Cardiac muscle cell (in vitro differentiated cells and primary cell): Measurements from ENCODE around the gene IQGAP2. TPM values are rescaled to one million over a fixed set of nuclear protein-coding genes. Genes with fewer than 3 reads are reported as not detected.

Experiments
- DNase-seq, 2 donors: peaks; one replicate each; pipeline versions ENCODE4 v3.0.0 to v3.0.0-alpha.2; 2010 to 2017; ENCODE audit warnings: low read depth in 1 of 2, low spot score in 1 of 2
- H3K27ac ChIP-seq: fragments of 200-600 bp; sonication (generic); 2 replicates; pipeline ENCODE4 v1.5.1; 2016
- H3K27me3 ChIP-seq: fragments of 200-600 bp; sonication (generic); 2 replicates; pipeline ENCODE4 v1.6.0; 2016; ENCODE audit warnings: control low read depth
- H3K36me3 ChIP-seq: fragments of 200-600 bp; sonication (generic); 2 replicates; pipeline ENCODE4 v1.5.1; 2016; ENCODE audit warnings: control low read depth
- H3K4me1 ChIP-seq: fragments of 200-600 bp; sonication (generic); 2 replicates; pipeline ENCODE4 v1.8.1; 2017; ENCODE audit warnings: low read depth, mild to moderate bottlenecking, mixed run types
- H3K4me3 ChIP-seq: fragments of 200-600 bp; sonication (generic); 2 replicates; pipeline ENCODE4 v1.5.1; 2016; ENCODE audit warnings: mild to moderate bottlenecking
- H3K9me3 ChIP-seq: fragments of 200-600 bp; sonication (generic); 2 replicates; pipeline ENCODE4 v1.5.1; 2017; ENCODE audit warnings: low read depth, mild to moderate bottlenecking, control low read depth
- polyA plus RNA-seq: library from polyadenylated mRNA; unstranded; fragments of >200 nt; fragmentation: Nextera tagmentation; extraction: Ambion mirVana; gene quantifications from 2 replicates; pipeline ENCODE4 v1.2.1, GENCODE V29; 2016
- total RNA-seq: library from RNA; depleted of rRNA; stranded (reverse); fragments of >200 nt; gene quantifications from 2 replicates; pipeline ENCODE4 v1.2.3, GENCODE V29; 2016
- TF ChIP-seq, protein P1 (sequence below): IDR thresholded peaks from 2 replicates; pipeline ENCODE4 v1.5.1; 2012; ENCODE audit warnings: low read depth, mild to moderate bottlenecking, low read length

IQGAP2 gene
- total and polyA plus RNA-seq, 2 experiments from 2014 or later: 4.1 to 10.8 TPM

DNA sequence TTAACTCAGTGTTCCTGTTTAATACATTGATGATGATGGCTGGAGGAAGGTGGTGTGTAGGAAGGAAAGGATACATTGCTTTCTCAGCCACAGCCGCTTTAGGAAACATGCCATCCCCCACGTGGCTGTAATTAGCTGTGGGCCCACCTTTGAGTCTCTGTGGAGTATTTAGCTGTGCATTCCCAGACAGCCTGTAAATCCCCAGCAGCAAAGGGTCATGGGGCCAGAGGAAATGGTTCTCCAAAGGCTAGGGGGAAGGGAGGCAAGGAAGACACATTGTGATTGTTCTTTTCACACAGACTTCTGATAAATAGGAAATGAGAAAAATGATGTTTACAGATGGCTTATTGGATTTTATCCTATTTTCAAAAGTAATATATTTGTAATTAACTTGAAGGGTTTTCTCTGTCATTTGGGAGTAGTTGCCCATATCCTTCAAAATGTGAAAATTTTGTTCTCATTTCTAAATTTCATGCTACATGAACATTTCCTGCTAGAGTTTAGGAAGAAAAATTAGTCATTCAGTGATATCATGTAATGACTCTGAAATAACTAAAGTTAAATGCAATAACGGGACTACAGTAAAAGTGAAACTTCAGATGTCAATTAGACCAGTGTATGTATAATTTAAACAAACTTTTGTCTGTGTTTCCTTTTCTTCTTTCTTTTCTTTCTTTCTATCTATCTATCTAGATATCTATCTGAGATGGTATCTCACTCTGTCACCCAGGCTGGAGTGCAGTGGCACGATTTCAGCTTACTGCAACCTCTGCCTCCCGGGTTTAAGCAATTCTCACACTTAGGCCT, 288.6 kb downstream of the IQGAP2 start:
- H3K36me3 ChIP-seq: no peaks in the 10 kb centered on the region
- TF ChIP-seq, protein P1, sequence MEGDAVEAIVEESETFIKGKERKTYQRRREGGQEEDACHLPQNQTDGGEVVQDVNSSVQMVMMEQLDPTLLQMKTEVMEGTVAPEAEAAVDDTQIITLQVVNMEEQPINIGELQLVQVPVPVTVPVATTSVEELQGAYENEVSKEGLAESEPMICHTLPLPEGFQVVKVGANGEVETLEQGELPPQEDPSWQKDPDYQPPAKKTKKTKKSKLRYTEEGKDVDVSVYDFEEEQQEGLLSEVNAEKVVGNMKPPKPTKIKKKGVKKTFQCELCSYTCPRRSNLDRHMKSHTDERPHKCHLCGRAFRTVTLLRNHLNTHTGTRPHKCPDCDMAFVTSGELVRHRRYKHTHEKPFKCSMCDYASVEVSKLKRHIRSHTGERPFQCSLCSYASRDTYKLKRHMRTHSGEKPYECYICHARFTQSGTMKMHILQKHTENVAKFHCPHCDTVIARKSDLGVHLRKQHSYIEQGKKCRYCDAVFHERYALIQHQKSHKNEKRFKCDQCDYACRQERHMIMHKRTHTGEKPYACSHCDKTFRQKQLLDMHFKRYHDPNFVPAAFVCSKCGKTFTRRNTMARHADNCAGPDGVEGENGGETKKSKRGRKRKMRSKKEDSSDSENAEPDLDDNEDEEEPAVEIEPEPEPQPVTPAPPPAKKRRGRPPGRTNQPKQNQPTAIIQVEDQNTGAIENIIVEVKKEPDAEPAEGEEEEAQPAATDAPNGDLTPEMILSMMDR: no peak
- H3K27ac ChIP-seq: no peak overlapping the region
- peaks cover 5% of the 10 kb centered on the region for H3K4me1 ChIP-seq
- no peak overlapping the region for H3K4me3 ChIP-seq
- H3K27me3 ChIP-seq: no peaks in the 10 kb centered on the region
- DNase-seq: peak in 1 of 2 donors; percentile 71
- H3K9me3 ChIP-seq: no peaks in the 10 kb centered on the region

DNA sequence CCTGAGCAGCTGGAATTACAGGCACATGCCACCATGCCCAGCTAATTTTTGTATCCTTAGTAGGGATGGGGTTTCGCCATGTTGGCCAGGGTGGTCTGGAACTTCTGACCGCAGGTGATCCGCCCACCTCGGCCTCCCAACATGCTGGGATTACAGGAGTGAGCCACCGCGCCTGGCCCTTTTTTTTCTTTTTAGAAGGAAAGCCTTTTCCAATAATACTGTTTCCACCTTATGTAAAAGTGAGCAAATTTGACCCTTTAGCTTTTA, 289.1 kb downstream of the IQGAP2 start:
- no peak for DNase-seq
- Histone ChIP-seq H3K4me1 (peaks cover 5% of the 10 kb centered on the region), H3K27ac (no peak overlapping the region), H3K27me3 (no peaks in the 10 kb centered on the region), H3K4me3 (no peak overlapping the region), H3K36me3 (no peaks in the 10 kb centered on the region), H3K9me3 (no peaks in the 10 kb centered on the region)
- TF ChIP-seq, protein P1: no peak

DNA sequence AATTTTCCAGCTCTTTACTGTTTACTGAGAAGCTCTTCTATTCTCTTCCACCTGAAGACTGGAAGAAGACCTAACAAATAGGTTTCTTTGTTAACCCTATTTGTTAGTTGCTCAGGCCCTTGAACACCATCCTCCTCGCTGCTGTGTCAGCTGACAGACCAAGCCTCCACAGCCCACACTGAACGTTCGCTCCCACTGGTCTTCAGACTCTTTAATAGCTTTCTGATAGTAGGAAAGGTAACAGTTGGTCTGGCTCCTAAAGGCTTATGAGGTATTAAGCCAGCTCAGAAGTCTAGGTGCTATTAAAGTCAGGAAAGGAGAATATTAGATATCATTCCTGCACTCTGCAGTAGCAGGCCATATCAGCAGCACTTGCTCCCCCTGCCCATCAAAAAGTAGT, 289.6 kb downstream of the IQGAP2 start:
- H3K27ac ChIP-seq: no peak overlapping the region
- peaks cover 5% of the 10 kb centered on the region for H3K4me1 ChIP-seq
- no peaks in the 10 kb centered on the region for H3K9me3 ChIP-seq
- H3K36me3 ChIP-seq: no peaks in the 10 kb centered on the region
- H3K4me3 ChIP-seq: no peak overlapping the region
- H3K27me3 ChIP-seq: no peaks in the 10 kb centered on the region
- DNase-seq: no peak
- TF ChIP-seq, protein P1: no peak

DNA sequence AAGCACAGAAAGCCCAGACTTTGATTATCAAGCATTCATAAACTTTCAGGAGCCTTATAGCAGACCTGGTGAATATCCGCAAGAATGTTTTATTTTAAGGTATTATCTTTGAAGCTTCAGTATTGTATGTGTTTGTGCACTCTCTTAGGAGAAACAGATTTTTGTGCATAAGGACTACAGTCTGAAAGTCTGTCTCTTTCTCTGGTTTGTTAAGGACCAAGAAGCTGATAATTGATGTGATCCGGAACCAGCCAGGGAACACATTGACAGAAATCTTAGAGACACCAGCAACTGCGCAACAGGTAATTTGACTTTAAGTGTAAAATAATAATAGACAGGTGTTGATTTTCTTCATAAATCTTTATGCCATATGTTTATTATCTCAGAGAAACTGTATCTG, 290.1 kb downstream of the IQGAP2 start:
- no peak for DNase-seq
- H3K4me3 ChIP-seq: no peak overlapping the region
- no peaks in the 10 kb centered on the region for H3K9me3 ChIP-seq
- TF ChIP-seq, protein P1: no peak
- H3K36me3 ChIP-seq: no peaks in the 10 kb centered on the region
- no peaks in the 10 kb centered on the region for H3K27me3 ChIP-seq
- no peak overlapping the region for H3K27ac ChIP-seq
- peaks cover 5% of the 10 kb centered on the region for H3K4me1 ChIP-seq

DNA sequence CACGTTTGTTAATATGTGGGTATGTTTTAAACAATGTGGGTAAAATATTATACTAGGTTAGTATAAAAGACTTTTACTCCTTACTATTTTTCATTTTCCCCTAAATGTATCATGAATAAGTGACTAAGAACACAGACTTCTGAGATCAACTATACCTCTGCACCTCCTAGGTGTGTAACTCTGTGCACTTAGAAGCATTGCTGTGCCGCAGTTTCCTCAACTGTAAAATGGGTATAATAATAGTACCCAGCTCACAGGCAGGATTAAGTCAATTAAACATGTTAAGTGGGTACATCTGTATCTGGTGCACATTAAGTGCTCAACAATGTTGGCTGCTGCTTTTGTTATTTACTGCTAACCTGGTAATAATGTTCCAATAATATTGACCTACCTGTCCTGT, 291.2 kb downstream of the IQGAP2 start:
- H3K4me1 ChIP-seq: peaks cover 5% of the 10 kb centered on the region
- H3K36me3 ChIP-seq: no peaks in the 10 kb centered on the region
- TF ChIP-seq, protein P1: no peak
- H3K27ac ChIP-seq: no peak overlapping the region
- H3K4me3 ChIP-seq: no peak overlapping the region
- no peak for DNase-seq
- no peaks in the 10 kb centered on the region for H3K27me3 ChIP-seq
- no peaks in the 10 kb centered on the region for H3K9me3 ChIP-seq
